ENCODE results near the gene TMEM143. TPM values are rescaled to one million over a fixed set of nuclear protein-coding genes. Genes with fewer than 3 reads are reported as not detected.

TMEM143 gene
- total RNA-seq, 1 experiment from 2014 or later: 15.2 TPM

DNA sequence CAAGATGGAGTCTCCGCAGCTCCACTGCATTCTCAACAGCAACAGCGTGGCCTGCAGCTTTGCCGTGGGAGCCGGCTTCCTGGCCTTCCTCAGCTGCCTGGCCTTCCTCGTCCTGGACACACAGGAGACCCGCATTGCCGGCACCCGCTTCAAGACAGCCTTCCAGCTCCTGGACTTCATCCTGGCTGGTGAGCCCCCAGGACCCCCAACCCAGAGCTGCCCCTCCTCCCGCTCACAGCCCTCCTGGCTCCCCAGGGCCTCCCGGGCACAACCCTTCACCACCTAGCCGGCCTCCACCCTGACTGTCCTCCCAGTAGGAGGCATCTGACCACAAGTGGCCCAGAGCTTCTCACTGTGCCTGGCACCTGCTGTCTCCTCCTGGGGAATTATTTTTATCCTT is 9.8 kb upstream of the TMEM143 start:
- TF ChIP-seq, protein P1, sequence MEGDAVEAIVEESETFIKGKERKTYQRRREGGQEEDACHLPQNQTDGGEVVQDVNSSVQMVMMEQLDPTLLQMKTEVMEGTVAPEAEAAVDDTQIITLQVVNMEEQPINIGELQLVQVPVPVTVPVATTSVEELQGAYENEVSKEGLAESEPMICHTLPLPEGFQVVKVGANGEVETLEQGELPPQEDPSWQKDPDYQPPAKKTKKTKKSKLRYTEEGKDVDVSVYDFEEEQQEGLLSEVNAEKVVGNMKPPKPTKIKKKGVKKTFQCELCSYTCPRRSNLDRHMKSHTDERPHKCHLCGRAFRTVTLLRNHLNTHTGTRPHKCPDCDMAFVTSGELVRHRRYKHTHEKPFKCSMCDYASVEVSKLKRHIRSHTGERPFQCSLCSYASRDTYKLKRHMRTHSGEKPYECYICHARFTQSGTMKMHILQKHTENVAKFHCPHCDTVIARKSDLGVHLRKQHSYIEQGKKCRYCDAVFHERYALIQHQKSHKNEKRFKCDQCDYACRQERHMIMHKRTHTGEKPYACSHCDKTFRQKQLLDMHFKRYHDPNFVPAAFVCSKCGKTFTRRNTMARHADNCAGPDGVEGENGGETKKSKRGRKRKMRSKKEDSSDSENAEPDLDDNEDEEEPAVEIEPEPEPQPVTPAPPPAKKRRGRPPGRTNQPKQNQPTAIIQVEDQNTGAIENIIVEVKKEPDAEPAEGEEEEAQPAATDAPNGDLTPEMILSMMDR (conservative IDR thresholded peaks at IDR 0.05): no peak
- WGBS (ENCODE audit: extremely low coverage, insufficient read length, low lambda C conversion rate): no CpG with 5 or more reads among the region's 11 CpGs
- no peak overlapping the region for H3K56ac ChIP-seq (ENCODE audit: insufficient read length, low read depth, low read length)
- H2BK120ac ChIP-seq (ENCODE audit: low read depth, low read length, poor library complexity, severe bottlenecking): no peak overlapping the region
- peaks cover 5 to 16% of the 10 kb centered on the region in 2 experiments; a peak in 3 of 4 replicates for H3K4me1 Mint-ChIP-seq
- H3K4me2 ChIP-seq (ENCODE audit: insufficient read depth, insufficient read length, low read length): no peak overlapping the region
- H3T11ph ChIP-seq (ENCODE audit: low read length): no peak overlapping the region
- H3K79me1 ChIP-seq (ENCODE audit: insufficient read depth, low read depth, low read length, poor library complexity, severe bottlenecking): no peaks in the 10 kb centered on the region
- H3K23ac ChIP-seq (ENCODE audit: insufficient read length, low read depth, low read length): no peak overlapping the region
- no peak overlapping the region for H2BK15ac ChIP-seq (ENCODE audit: low read depth, low read length)
- no peak overlapping the region for H2AK5ac ChIP-seq (ENCODE audit: insufficient read length, low read length)
- no peak overlapping the region for H4K91ac ChIP-seq (ENCODE audit: insufficient read length, low read depth, low read length)
- no peak overlapping the region for H2BK5ac ChIP-seq (ENCODE audit: insufficient read length, low read length)
- no peak for DNase-seq
- no peak overlapping the region for H3K14ac ChIP-seq (ENCODE audit: insufficient read depth, low read length)
- H3K9me3 ChIP-seq (ENCODE audit: control insufficient read depth, low read depth, low read length): no peaks in the 10 kb centered on the region
- H3K27ac ChIP-seq (ENCODE audit: insufficient read length, low read depth, low read length): no peak overlapping the region
- no peaks in the 10 kb centered on the region; the same call in 1 of the 2 replicates for H3K27me3 ChIP-seq (ENCODE audit: insufficient read depth, low read length)
- no peaks in the 10 kb centered on the region for H4K20me1 ChIP-seq (ENCODE audit: control insufficient read depth, insufficient read depth, insufficient read length)
- H3K36me3 Mint-ChIP-seq (ENCODE audit: insufficient read depth in 1 of 3, low read depth in 3 of 3): no peaks in the 10 kb centered on the region
- H3K79me2 ChIP-seq (ENCODE audit: insufficient read depth, low read length): 0 out of 2 replicates have a peak, but pooled peaks cover 1% of the 10 kb centered on the region
- no peaks in the 10 kb centered on the region for H3K9me3 Mint-ChIP-seq
- H3K9ac ChIP-seq (ENCODE audit: extremely low read depth, insufficient read length, low read length): no peak overlapping the region
- no peaks in the 10 kb centered on the region for H3K4me1 ChIP-seq (ENCODE audit: insufficient read depth, low read length)
- H3K23me2 ChIP-seq (ENCODE audit: insufficient read length, low read depth, low read length, poor library complexity, severe bottlenecking): no peaks in the 10 kb centered on the region
- no peak overlapping the region for H3K4ac ChIP-seq (ENCODE audit: low read depth, low read length)
- H2AFZ ChIP-seq (ENCODE audit: low read length): no peak overlapping the region
- no peak overlapping the region for H2BK20ac ChIP-seq (ENCODE audit: low read depth, low read length, poor library complexity, severe bottlenecking)
- no peak overlapping the region for H4K8ac ChIP-seq (replicated peaks; ENCODE audit: insufficient read length, low read depth, low read length)
- no peak overlapping the region for H3K27ac Mint-ChIP-seq
- H3K4me3 Mint-ChIP-seq: no peak overlapping the region
- H2BK12ac ChIP-seq (ENCODE audit: insufficient read length, low read depth, low read length): no peak overlapping the region
- peaks cover 39% of the 10 kb centered on the region for H3K27me3 Mint-ChIP-seq (ENCODE audit: low read depth)
- no peak overlapping the region for H3K18ac ChIP-seq (ENCODE audit: insufficient read length, low read depth, low read length)
- no peak overlapping the region for H4K5ac ChIP-seq (ENCODE audit: insufficient read length, low read depth, low read length)
